NT2/D1 (cell line): Measurements from ENCODE around the gene NFASC.

Experiments
- SUZ12 ChIP-seq: IDR thresholded peaks from 2 replicates; pipeline ENCODE4 v1.6.1; 2011; ENCODE audit not compliant: insufficient read length, insufficient read depth; ENCODE audit errors: extremely low read depth
- YY1 ChIP-seq: IDR thresholded peaks from 2 replicates; pipeline ENCODE4 v1.6.1; 2011; ENCODE audit not compliant: insufficient read length, insufficient read depth

- TF ChIP-seq SUZ12 (peak; percentile 12), YY1 (no peak)
These were observed 122.3 kb downstream of the NFASC start for GRCh38 chr1:204992998-204993314.
